Measurements from ENCODE around the gene LRP1.

LRP1 gene

DNA sequence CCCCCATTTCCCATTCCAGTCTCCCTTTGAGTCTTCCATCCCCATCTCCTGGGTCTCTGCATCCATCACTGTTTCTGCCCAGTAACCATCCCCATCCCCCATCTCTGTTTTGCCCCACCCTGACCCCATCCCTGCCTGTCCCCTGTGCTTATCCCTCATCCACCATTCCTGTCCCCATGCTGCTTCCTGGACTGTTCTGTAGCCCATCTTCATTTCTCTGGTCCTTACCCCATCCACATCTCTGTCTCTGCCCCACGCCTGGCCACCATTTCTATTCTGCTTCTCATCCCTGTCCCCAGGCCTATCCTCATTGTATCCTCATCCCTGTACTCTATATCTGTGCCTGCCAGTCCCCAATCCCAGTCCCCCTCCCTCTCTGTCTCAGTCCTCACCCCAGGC lies 92.5 kb downstream of the LRP1 start:
- TF ChIP-seq, protein P1, sequence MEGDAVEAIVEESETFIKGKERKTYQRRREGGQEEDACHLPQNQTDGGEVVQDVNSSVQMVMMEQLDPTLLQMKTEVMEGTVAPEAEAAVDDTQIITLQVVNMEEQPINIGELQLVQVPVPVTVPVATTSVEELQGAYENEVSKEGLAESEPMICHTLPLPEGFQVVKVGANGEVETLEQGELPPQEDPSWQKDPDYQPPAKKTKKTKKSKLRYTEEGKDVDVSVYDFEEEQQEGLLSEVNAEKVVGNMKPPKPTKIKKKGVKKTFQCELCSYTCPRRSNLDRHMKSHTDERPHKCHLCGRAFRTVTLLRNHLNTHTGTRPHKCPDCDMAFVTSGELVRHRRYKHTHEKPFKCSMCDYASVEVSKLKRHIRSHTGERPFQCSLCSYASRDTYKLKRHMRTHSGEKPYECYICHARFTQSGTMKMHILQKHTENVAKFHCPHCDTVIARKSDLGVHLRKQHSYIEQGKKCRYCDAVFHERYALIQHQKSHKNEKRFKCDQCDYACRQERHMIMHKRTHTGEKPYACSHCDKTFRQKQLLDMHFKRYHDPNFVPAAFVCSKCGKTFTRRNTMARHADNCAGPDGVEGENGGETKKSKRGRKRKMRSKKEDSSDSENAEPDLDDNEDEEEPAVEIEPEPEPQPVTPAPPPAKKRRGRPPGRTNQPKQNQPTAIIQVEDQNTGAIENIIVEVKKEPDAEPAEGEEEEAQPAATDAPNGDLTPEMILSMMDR (IDR thresholded peaks at IDR 0.05; ENCODE audit: low read depth, low read length, missing control alignments): no peak
- H3K4me3 ChIP-seq (replicated peaks; ENCODE audit: low read depth, low read length): no peak overlapping the region
- DNase-seq (ENCODE audit: extremely low read depth, low read depth): no peak

DNA sequence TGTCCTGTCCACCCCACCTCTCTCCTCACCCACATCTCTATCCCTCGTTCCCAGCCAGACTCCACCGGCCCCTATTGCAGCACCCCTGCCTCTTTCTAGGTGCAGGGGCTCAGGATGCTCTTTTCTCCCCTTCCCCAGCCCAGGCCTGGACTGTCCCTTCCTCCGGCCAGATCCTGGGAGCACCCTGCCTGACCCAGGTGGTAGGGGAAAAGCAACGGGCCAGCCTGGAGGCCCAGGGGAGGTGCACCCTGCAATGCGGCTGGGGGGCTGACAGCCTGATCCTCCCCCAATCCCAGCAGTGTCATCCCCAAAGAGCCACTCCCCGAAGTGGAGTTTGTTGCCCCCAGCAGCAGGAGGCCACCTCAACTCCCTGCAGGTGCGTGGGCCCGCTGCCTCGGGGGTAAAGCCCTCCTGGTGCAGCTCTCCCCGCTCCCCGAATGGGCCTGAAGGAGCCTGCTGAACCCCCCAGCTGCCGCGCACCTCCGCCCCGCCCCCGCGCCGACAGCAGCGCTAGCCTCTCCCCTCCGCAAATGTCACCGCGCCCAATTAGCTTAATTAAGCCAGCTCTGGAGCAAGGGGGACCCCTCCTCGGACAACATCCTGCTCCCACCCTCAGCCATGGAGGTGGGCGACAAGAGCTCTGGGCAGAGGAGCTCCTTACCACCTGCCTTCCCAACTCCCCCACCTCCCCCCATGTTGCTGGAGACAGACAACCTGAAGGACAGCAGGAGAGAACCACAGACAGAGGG lies 93.1 kb downstream of the LRP1 start:
- DNase-seq (ENCODE audit: extremely low read depth, low read depth): no peak
- H3K4me3 ChIP-seq (replicated peaks; ENCODE audit: low read depth, low read length): no peak overlapping the region
- TF ChIP-seq, protein P1 (IDR thresholded peaks at IDR 0.05; ENCODE audit: low read depth, low read length, missing control alignments): no peak

DNA sequence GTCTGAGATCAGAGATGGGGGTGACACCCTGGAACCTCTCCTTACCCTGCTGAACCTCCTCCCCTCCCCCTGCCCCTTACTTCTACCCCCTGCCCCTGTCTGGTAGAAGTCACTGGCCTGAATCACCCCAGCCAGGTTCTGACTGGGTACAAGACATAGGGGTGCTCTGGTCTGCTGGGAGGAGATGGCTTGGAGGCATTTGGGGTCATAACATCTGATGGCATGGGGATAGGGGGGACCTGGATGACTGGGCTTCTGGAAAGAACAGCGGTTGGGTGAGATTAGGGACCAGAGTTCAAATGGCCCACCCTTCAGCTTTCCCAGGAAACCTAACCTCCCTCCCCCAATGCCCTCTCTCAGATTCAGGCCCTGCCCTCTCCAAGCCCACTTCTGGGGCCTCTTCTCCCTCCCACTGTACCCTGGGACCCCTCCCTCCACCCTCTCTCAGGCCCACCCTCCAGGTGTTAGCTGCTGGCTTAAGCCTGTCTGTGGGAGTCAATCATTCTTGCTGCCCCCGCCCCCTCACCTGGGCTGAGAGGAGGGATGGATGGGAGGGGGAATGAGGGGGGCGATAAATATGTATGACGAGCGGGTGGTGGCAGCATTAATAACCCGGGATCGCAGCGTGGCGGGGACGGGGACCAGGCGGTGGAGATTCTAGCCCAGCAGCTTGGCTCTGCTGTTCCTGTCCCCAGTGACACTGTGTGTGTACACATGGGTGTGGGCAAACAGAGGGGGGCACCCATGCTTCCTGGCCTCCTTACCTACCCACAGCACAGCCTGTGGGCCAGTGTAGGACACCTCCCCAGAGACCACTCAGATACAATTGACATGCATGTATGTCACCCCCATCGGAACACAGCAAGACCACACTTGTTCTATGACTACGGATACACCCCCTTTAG lies 94.3 kb downstream of the LRP1 start:
- TF ChIP-seq, protein P1 (IDR thresholded peaks at IDR 0.05; ENCODE audit: low read depth, low read length, missing control alignments): no peak
- DNase-seq (ENCODE audit: extremely low read depth, low read depth): no peak
- H3K4me3 ChIP-seq (replicated peaks; ENCODE audit: low read depth, low read length): no peak overlapping the region

DNA sequence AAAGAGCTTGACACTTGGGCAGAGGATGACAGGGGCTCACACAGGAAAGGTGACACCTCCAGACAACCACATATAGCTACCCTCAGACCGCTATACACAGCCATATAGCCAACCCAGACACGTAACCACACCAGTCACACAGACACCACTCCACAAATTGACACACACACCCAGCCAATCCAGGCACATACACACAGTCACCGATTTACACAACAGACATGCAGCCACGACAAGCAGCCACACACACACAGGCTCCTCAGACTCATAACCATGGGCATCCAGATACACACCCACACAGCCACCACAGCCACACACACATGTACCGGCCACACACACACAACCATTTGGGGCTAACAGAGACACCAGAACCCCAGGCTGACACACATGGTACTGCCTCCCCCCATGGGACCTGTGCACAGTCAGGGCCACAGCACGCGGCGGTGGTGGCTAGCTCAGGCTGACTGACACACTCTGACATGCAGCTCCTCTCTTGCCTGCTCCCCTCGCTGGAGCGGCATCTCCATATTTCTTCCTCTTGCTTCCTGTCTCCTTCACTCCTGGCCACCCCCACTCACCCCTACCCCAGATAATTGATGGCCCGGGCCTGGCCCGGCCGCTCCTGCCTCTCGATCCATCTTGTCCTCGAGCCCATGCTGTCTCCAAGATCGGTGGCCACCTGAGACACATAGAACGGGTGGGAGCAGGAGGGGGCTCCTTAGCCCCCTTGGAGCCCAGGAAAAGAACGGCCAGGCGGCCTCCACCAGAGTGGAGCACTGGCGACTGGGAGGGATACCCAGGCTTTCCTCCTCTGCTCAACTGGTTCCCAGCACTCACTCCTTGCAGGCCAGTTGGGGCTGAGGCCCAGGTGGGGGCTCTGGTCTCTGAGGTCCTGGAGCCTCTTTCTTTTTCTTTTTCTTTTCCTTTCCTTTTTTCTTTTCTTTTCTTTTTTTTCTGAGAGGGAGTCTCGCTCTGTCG lies 95.2 kb downstream of the LRP1 start:
- no peak for DNase-seq (ENCODE audit: extremely low read depth, low read depth)
- TF ChIP-seq, protein P1 (IDR thresholded peaks at IDR 0.05; ENCODE audit: low read depth, low read length, missing control alignments): no peak
- no peak overlapping the region for H3K4me3 ChIP-seq (replicated peaks; ENCODE audit: low read depth, low read length)

DNA sequence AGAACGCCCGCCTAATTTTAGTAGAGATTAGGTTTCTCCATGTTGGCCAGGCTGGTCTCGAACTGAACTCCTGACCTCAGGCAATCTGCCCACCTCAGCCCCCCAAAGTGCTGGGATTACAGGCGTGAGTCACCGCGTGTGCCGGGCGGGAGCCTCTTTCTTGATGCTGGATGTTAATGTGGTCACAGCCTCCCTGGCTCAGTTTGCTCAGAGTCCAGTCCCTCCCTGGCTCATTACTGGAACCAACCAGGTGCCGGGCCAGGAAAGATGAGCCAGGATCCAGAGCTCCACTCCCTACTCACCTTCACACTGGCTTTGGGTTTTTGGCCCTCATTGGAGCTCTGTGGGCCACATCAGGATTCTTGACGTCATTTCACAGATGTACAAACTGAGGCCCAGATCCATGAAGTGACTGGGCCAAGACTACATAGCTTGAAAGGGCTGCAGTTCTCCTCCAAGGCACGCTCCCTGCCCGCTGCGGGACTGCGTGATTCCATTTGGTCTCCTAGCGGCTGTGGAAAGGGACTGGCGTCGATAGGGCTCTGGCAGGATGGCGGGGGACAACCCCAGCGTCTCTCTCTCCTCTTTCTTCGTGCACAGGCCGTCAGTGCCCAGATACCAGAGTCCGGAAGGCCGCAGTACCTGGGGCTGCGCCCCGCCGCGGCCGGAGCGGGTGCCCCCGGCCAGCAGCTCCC lies 96.1 kb downstream of the LRP1 start:
- DNase-seq (ENCODE audit: extremely low read depth, low read depth): no peak
- H3K4me3 ChIP-seq (replicated peaks; ENCODE audit: low read depth, low read length): no peak overlapping the region
- TF ChIP-seq, protein P1 (IDR thresholded peaks at IDR 0.05; ENCODE audit: low read depth, low read length, missing control alignments): no peak
